Measurements from ENCODE around the gene FAM20B. TPM values are rescaled to one million over a fixed set of nuclear protein-coding genes. Genes with fewer than 3 reads are reported as not detected.

FAM20B gene, protein sequence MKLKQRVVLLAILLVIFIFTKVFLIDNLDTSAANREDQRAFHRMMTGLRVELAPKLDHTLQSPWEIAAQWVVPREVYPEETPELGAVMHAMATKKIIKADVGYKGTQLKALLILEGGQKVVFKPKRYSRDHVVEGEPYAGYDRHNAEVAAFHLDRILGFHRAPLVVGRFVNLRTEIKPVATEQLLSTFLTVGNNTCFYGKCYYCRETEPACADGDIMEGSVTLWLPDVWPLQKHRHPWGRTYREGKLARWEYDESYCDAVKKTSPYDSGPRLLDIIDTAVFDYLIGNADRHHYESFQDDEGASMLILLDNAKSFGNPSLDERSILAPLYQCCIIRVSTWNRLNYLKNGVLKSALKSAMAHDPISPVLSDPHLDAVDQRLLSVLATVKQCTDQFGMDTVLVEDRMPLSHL
- total RNA-seq = 19.1 and 21.2 TPM in 2 replicates

DNA sequence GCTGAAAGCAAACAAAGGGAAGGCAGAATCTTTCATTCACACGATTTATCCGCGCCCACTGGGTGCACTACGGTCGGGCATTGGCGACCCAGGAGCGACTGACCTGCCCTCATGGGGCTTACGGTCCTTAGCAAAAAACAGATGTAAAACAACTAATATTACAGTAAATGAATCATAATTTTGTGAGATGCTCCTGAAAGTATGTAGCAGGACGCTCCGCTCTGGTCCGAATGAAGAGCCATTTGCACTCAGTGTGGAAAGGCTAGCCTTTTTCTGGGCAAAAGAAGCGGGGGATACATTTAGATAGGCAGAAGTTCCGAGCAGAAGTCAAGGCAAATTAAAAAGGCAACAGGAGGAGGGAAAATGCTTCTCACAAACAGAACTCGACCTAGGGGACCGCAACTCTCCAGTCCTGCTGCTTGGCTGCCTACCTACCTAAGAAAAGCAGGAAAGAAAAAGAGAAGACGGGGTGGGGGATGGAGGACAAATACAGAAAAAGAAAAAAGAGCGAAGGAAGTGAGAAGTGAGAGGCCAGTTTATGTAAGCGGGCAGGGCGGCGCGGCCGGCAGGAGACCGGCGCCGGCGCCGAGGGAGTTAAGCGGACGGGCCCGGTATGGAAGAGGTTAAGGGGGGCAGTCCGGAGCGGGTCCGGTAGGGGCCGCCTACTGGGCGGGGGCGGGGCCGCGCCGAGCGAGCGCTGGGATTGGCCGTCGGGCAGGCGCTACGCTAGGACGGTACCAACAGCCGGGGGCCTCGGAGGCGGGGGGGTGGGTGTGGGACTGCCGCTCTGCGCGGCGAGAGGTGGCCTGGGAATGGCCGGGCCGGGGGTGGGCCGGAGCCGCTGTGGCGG lies at the start of gene FAM20B:
Gene FAM20B, plus strand, starts transcription at position 770 of the 850 bp plus-strand sequence. CDS start 17,954 bp downstream, outside the sequence.

DNA sequence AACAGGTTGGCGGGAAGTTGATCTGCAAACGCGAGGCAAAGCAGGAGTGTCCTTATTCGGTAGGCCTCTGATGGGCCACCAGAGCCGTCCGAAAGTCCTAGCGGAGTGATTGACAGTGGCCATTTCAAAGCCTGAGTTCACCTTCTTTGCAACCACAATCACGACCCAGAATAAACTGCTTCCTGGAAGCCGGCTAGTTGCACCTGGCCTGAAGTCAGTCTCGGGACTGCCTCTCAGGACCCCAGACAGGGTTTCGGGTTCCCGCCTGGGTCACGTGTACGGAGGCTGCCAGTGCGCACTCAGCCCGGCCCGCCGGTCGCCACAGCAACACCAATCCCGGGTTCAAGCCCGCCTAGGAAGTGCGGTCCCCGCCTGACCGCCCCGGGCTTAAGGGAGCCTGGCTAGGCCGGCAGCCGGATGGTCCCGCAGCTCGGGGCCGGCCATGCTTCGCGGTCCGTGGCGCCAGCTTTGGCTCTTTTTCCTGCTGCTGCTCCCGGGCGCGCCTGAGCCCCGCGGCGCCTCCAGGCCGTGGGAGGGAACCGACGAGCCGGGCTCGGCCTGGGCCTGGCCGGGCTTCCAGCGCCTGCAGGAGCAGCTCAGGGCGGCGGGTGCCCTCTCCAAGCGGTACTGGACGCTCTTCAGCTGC lies 56.1 kb downstream of the FAM20B start, which contains the start of gene TOR3A:
Gene TOR3A, plus strand, starts transcription at position 384 of the 646 bp plus-strand sequence. Its CDS starts 59 bp downstream, at position 443.

Other genes with a start within 250 kb of the FAM20B start
- gene ANGPTL1, start 154.8 kb upstream of the FAM20B start, total RNA-seq = not detected in 2 replicates
- 41.3 and 47.0 TPM in 2 replicates for gene TOR3A, start 56.2 kb downstream of the FAM20B start, total RNA-seq
- 9.3 and 9.6 TPM in 2 replicates for gene ABL2, start 203.8 kb downstream of the FAM20B start, total RNA-seq

Data from airway epithelial cell (primary cell).